PFSK-1 (cell line): ENCODE measurements around the gene GRIK1.

Source experiments
- FOXP2 ChIP-seq: optimal IDR thresholded peaks from 2 replicates; pipeline ENCODE3; 2011; ENCODE audit warnings: borderline replicate concordance, control low read depth, inconsistent platforms; ENCODE audit not compliant: insufficient read depth; ENCODE audit errors: extremely low read length, extremely low read depth
- POLR2AphosphoS5 ChIP-seq: IDR thresholded peaks from 2 replicates; pipeline ENCODE4 v1.6.1; 2012; ENCODE audit warnings: low read depth, mild to moderate bottlenecking, control low read depth, low read length, moderate library complexity
- REST ChIP-seq, 2 experiments: IDR thresholded peaks; 2 replicates each; pipeline versions ENCODE4 v1.6.1 to v1.8.0; 2011 to 2012; ENCODE audit warnings: low read depth in 2 of 2, low read length in 2 of 2, control low read depth in 1 of 2, inconsistent platforms in 1 of 2, mild to moderate bottlenecking in 1 of 2, moderate library complexity in 1 of 2; ENCODE audit not compliant: insufficient read depth in 1 of 2
- SIN3A ChIP-seq: IDR thresholded peaks from 2 replicates; pipeline ENCODE4 v1.6.1; 2012; ENCODE audit warnings: mild to moderate bottlenecking, low read length, moderate library complexity, borderline replicate concordance; ENCODE audit not compliant: insufficient read depth
- TAF1 ChIP-seq: IDR thresholded peaks from 2 replicates; pipeline ENCODE4 v1.6.1; 2012; ENCODE audit warnings: low read length, control low read depth, borderline replicate concordance; ENCODE audit not compliant: insufficient read depth

The GRIK1 gene

GRCh38 chr21:29857150-29857549, 82.6 kb downstream of the GRIK1 start:
- TF ChIP-seq POLR2AphosphoS5 = no peak
- TF ChIP-seq REST (IDR thresholded peaks at IDR 0.05; ENCODE audit: insufficient read depth in 1 of 2, low read depth in 2 of 2, low read length in 2 of 2) = no peak

- TF ChIP-seq SIN3A (no peak), REST (IDR thresholded peaks at IDR 0.05; ENCODE audit: insufficient read depth in 1 of 2, low read depth in 2 of 2, low read length in 2 of 2) (no peak), POLR2AphosphoS5 (no peak), FOXP2 (no peak), TAF1 (no peak)
These were observed 85.0 kb downstream of the GRIK1 start for GRCh38 chr21:29854795-29855194.

- TF ChIP-seq SIN3A (no peak), REST (IDR thresholded peaks at IDR 0.05; ENCODE audit: insufficient read depth in 1 of 2, low read depth in 2 of 2, low read length in 2 of 2) (no peak), POLR2AphosphoS5 (no peak)
These were observed 88.2 kb downstream of the GRIK1 start for GRCh38 chr21:29851611-29852010.

- TF ChIP-seq TAF1 (no peak), FOXP2 (no peak), REST (IDR thresholded peaks at IDR 0.05; ENCODE audit: insufficient read depth in 1 of 2, low read depth in 2 of 2, low read length in 2 of 2) (no peak), SIN3A (no peak), POLR2AphosphoS5 (no peak)
These were observed 90.0 kb downstream of the GRIK1 start for GRCh38 chr21:29849735-29850176.

- no peak for TF ChIP-seq TAF1
These were observed 96.0 kb downstream of the GRIK1 start for GRCh38 chr21:29843804-29844203.

- no peak for TF ChIP-seq POLR2AphosphoS5
- TF ChIP-seq TAF1 = no peak
- no peak for TF ChIP-seq FOXP2
- TF ChIP-seq SIN3A = no peak
- no peak for TF ChIP-seq REST (IDR thresholded peaks at IDR 0.05; ENCODE audit: insufficient read depth in 1 of 2, low read depth in 2 of 2, low read length in 2 of 2)
These were observed 105.2 kb downstream of the GRIK1 start for GRCh38 chr21:29834617-29835016.
